ENCODE results near the gene DNAH14. TPM values are rescaled to one million over a fixed set of nuclear protein-coding genes. Genes with fewer than 3 reads are reported as not detected.

The DNAH14 gene
- total and polyA plus RNA-seq, 9 of the 15 experiments (the other 6 are each of a cell fraction or from before 2014, with no cell fraction given), result 58.4 to 142 (median 98.4) TPM

DNA sequence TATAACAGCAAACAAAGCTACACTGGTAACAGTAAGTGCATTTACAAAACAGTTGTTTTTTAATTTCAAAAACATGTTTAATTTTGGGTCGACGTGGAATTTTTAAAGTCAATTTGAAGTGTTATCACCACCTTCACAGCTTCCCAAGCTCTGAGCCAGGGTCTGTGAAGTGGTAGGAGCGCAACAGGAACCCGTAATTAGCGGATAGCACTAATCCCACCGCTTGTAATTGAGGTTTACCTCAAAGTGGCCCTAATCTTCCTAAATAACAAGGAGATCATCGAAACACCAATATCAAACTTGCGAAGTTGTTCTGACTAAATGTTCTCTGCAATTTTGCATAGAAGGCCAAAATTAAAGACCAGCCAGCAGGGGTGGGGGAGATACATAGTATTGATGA lies 479.6 kb downstream of the DNAH14 start (continued):
- TF ChIP-seq, protein P1, sequence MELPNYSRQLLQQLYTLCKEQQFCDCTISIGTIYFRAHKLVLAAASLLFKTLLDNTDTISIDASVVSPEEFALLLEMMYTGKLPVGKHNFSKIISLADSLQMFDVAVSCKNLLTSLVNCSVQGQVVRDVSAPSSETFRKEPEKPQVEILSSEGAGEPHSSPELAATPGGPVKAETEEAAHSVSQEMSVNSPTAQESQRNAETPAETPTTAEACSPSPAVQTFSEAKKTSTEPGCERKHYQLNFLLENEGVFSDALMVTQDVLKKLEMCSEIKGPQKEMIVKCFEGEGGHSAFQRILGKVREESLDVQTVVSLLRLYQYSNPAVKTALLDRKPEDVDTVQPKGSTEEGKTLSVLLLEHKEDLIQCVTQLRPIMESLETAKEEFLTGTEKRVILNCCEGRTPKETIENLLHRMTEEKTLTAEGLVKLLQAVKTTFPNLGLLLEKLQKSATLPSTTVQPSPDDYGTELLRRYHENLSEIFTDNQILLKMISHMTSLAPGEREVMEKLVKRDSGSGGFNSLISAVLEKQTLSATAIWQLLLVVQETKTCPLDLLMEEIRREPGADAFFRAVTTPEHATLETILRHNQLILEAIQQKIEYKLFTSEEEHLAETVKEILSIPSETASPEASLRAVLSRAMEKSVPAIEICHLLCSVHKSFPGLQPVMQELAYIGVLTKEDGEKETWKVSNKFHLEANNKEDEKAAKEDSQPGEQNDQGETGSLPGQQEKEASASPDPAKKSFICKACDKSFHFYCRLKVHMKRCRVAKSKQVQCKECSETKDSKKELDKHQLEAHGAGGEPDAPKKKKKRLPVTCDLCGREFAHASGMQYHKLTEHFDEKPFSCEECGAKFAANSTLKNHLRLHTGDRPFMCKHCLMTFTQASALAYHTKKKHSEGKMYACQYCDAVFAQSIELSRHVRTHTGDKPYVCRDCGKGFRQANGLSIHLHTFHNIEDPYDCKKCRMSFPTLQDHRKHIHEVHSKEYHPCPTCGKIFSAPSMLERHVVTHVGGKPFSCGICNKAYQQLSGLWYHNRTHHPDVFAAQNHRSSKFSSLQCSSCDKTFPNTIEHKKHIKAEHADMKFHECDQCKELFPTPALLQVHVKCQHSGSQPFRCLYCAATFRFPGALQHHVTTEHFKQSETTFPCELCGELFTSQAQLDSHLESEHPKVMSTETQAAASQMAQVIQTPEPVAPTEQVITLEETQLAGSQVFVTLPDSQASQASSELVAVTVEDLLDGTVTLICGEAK (IDR thresholded peaks at IDR 0.05), result no peak
- TF ChIP-seq, protein P1 (CRISPR knock-in tag; IDR thresholded peaks at IDR 0.05), result no peak
- no peak for TF ChIP-seq SIN3A (IDR thresholded peaks at IDR 0.05; ENCODE audit: borderline replicate concordance in 2 of 2, control insufficient read depth in 1 of 2, low read depth in 2 of 2, low read length in 2 of 2)
- no peak for TF ChIP-seq KAT7 (CRISPR knock-in tag; IDR thresholded peaks at IDR 0.05; ENCODE audit: borderline replicate concordance)
- TF ChIP-seq, protein P2, sequence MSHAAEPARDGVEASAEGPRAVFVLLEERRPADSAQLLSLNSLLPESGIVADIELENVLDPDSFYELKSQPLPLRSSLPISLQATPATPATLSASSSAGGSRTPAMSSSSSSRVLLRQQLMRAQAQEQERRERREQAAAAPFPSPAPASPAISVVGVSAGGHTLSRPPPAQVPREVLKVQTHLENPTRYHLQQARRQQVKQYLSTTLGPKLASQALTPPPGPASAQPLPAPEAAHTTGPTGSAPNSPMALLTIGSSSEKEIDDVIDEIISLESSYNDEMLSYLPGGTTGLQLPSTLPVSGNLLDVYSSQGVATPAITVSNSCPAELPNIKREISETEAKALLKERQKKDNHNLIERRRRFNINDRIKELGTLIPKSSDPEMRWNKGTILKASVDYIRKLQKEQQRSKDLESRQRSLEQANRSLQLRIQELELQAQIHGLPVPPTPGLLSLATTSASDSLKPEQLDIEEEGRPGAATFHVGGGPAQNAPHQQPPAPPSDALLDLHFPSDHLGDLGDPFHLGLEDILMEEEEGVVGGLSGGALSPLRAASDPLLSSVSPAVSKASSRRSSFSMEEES (CRISPR knock-in tag; IDR thresholded peaks at IDR 0.05), result no peak
- no peak for TF ChIP-seq ZNF140 (CRISPR knock-in tag; IDR thresholded peaks at IDR 0.05)

All from K562 (cell line).